ENCODE measurements around the gene CDCA5.

The CDCA5 gene

GRCh38 chr11:65129649-65130441, 46.0 kb upstream of the CDCA5 start:
- H3K4me3 ChIP-seq (replicated peaks in 1 of 2; ENCODE audit: low read depth in 2 of 2, low read length in 2 of 2): no peak overlapping the region
- DNase-seq (ENCODE audit: low read depth in 2 of 2): no peak
- TF ChIP-seq, protein P1, sequence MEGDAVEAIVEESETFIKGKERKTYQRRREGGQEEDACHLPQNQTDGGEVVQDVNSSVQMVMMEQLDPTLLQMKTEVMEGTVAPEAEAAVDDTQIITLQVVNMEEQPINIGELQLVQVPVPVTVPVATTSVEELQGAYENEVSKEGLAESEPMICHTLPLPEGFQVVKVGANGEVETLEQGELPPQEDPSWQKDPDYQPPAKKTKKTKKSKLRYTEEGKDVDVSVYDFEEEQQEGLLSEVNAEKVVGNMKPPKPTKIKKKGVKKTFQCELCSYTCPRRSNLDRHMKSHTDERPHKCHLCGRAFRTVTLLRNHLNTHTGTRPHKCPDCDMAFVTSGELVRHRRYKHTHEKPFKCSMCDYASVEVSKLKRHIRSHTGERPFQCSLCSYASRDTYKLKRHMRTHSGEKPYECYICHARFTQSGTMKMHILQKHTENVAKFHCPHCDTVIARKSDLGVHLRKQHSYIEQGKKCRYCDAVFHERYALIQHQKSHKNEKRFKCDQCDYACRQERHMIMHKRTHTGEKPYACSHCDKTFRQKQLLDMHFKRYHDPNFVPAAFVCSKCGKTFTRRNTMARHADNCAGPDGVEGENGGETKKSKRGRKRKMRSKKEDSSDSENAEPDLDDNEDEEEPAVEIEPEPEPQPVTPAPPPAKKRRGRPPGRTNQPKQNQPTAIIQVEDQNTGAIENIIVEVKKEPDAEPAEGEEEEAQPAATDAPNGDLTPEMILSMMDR (IDR thresholded peaks at IDR 0.05; ENCODE audit: low read depth, low read length): no peak

DNA sequence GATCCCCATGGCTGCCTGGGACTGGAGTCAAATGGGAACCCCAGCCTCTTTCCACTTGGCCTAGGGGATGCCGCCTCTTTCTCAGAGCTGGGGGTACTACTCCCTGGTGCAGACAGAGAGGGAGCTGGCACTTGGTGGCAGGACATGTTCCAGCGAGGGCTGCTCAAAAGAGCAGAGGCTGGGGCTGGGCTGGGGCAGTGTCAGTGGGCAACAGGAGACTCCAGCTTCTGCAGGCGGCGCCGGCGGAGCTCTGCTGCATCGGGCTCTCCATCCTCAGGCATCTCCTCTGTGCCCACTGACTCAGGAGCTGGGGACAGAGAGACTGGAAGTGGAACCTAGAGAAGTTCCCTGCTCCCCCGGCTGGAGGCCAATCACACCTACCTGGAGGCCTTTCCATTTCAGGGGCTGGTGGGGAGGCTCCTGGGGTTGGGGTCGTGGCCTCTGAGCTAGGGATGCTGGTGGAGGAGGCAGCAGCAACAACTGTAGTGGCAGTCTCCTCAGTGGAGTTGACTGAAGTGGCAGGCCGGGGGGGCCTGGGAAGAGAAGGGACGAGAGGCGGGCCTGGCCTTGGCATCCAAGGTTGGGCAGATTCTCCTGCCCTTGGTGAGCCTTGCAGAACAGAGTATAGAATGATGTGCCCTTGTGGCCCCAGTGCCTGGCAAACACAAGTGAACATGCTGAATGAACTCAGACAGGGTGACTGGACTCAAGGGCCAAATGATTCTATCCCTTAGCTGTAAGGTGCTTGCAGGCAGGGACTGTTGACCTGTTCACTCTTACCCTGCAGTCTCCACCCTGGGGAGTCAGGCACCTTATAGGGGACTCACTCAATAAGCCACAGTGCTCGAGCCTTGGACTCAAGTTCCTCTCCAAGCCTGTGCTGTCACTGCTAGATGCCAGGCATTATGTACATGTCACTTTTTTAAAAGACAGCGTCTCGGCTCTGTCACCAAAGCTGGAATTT, 44.6 kb upstream of the CDCA5 start:
- DNase-seq (ENCODE audit: low read depth in 2 of 2): no peak
- TF ChIP-seq, protein P1 (IDR thresholded peaks at IDR 0.05; ENCODE audit: low read depth, low read length): no peak
- no peak overlapping the region for H3K4me3 ChIP-seq (replicated peaks in 1 of 2; ENCODE audit: low read depth in 2 of 2, low read length in 2 of 2)

DNA sequence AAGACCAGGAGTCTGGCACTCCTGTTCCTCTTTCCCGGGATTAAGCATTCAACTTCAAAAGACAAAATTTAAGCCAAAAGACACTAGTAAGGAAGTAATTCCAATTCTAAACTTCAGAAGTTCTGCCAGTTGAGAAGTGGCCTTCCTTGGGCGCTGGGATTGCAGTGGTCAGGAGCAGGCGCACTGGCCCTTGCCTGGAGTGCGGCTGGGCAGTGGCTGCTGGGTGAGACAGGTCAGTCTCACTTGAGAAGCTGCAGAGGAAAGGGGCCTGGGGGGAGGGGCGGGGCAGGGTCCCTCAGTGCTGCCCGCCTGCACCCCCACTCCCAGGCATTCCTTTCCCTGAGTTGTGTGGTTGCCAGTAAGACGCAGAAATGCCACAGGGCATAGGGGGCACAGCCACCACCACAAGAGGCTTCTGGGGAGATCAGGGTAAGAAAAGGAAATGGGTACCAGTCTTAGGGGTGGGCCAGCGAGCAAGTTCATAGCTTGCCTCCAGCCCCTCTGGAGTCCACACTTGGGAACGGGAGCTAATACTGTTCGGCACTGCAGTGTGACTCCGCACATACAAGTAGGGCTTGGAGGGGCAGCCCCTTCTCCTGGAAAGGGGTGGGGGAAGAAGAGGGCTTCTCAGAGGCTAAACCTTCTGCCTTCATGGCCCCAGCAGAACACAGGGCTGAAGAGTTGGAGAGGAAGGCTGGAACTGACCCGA, 43.8 kb upstream of the CDCA5 start:
- DNase-seq (ENCODE audit: low read depth in 2 of 2): no peak
- no peak overlapping the region for H3K4me3 ChIP-seq (replicated peaks in 1 of 2; ENCODE audit: low read depth in 2 of 2, low read length in 2 of 2)
- TF ChIP-seq, protein P1 (IDR thresholded peaks at IDR 0.05; ENCODE audit: low read depth, low read length): no peak

DNA sequence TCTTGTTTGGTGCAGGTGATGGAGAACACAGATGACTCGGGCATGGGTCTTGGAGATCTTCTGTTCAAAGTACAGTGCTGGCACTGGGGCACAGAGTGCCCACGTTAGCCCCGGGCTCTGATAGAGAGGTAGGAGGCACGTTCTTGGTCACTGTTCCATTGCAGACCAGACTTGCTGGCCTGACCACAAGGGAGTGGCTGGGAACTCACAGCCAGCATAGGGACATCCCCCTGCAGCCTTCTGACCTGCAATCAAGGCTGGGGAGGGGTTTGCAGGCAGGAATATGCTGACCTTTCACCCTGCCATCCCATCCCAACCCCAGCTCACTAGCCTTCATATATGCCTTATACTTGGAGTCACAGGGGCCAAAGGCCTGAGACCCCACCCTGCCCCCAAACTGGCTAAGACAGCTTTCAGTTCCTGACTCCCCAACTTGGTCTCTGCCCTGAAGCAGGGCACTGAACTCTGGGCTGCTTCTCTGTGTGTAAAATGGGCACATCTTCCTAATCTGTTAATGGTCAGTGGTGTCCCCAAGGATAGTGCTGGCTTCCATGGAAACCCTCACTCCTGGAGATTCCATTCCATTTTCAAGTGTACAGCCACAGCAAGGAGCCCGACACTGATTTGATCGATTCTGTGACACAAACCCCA, 42.9 kb upstream of the CDCA5 start:
- H3K4me3 ChIP-seq (replicated peaks in 1 of 2; ENCODE audit: low read depth in 2 of 2, low read length in 2 of 2): no peak overlapping the region
- DNase-seq (ENCODE audit: low read depth in 2 of 2): no peak
- TF ChIP-seq, protein P1 (IDR thresholded peaks at IDR 0.05; ENCODE audit: low read depth, low read length): no peak

DNA sequence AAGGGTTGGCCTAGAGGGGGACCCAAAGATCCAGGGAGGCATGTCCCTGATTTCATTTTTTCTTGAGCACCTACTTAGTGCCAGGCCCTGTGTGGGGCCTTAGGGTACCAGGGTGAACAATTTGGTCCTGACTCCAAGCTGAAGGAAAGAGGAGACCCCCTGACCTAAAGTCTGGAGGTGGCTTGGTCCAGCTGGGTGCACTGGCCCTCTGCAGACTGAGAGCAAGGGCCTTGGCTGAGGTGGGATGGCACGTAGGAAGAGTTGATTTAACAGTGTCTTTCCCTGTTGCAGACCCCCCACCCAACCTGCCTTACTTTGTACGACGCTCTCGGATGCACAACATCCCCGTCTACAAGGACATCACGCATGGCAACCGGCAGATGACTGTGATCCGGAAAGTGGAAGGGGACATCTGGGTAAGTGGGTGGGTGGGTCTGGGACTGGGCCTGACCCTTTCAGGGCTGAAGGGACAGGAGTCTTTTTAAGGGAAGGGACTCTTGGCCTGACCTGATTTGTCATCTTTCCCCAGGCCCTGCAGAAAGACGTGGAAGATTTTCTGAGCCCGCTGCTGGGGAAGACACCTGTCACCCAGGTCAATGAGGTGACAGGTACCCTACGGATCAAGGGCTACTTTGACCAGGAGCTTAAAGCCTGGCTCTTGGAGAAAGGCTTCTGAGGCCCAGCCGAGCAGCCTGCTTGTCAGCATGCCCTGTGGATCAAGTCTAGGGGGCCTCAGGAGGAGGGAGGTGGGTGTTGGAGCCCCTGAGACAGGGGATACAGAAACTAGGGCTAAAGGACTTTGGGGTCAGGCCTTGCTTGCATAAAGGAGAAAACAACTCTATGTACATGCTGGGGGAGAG, 41.6 kb upstream of the CDCA5 start:
- DNase-seq (ENCODE audit: low read depth in 2 of 2): no peak
- TF ChIP-seq, protein P1 (IDR thresholded peaks at IDR 0.05; ENCODE audit: low read depth, low read length): no peak
- H3K4me3 ChIP-seq (replicated peaks in 1 of 2; ENCODE audit: low read depth in 2 of 2, low read length in 2 of 2): no peak overlapping the region
